GM19468 (cell line): ENCODE data around the gene GSTT2.
"Not testable (repeated sequence)": the region's sequence is repeated elsewhere in the genome, so short reads cannot be mapped to it uniquely, and the experiment has no call there.

Source experiments
- ATAC-seq: cut with Tn5 transposase; IDR thresholded peaks from one replicate; pipeline ENCODE4 v1.9.1; 2021; ENCODE audit warnings: mild to moderate bottlenecking, moderate library complexity, moderate number of reproducible peaks; ENCODE audit not compliant: unreplicated experiment; ENCODE audit errors: extremely low read depth

Gene GSTT2

GRCh38 chr22:23979557-23980240 lies at the start of gene GSTT2:
Gene GSTT2 (plus strand): TSS chr22:23980134.
- ATAC-seq: not testable (repeated sequence)

- no peak for ATAC-seq
Observed at GRCh38 chr22:23938328-23939016, 41.5 kb upstream of the GSTT2 start.

- ATAC-seq: no peak
Observed at GRCh38 chr22:23939017-23939357, 40.9 kb upstream of the GSTT2 start.

GRCh38 chr22:23940166-23940565 lies 39.8 kb upstream of the GSTT2 start:
- not testable (repeated sequence) for ATAC-seq

GRCh38 chr22:23947391-23947790 lies 32.5 kb upstream of the GSTT2 start:
- not testable (repeated sequence) for ATAC-seq

- not testable (repeated sequence) for ATAC-seq
Observed at GRCh38 chr22:23949764-23950163, 30.2 kb upstream of the GSTT2 start.

- not testable (repeated sequence) for ATAC-seq
Observed at GRCh38 chr22:23951383-23951782, 28.6 kb upstream of the GSTT2 start.

- not testable (repeated sequence) for ATAC-seq
Observed at GRCh38 chr22:23952794-23953405, 27.0 kb upstream of the GSTT2 start.

- ATAC-seq: not testable (repeated sequence)
Observed at GRCh38 chr22:23953485-23953884, 26.4 kb upstream of the GSTT2 start.

GRCh38 chr22:23954193-23954990 lies 25.5 kb upstream of the GSTT2 start:
- ATAC-seq: not testable (repeated sequence)

- not testable (repeated sequence) for ATAC-seq
Observed at GRCh38 chr22:23954991-23955305, 25.0 kb upstream of the GSTT2 start.

- not testable (repeated sequence) for ATAC-seq
Observed at GRCh38 chr22:23955886-23956285, 24.0 kb upstream of the GSTT2 start.

- not testable (repeated sequence) for ATAC-seq
Observed at GRCh38 chr22:23956301-23956900, 23.5 kb upstream of the GSTT2 start.

- ATAC-seq: not testable (repeated sequence)
Observed at GRCh38 chr22:23961084-23961771, 18.7 kb upstream of the GSTT2 start, which contains the start of gene GSTT2B. Gene GSTT2B (minus strand): TSS chr22:23961195. CDS start chr22:23961131, 64 bp downstream.

GRCh38 chr22:23966094-23966493 lies 13.8 kb upstream of the GSTT2 start:
- not testable (repeated sequence) for ATAC-seq

- ATAC-seq: peak; percentile 84
Observed at GRCh38 chr22:23966568-23966967, 13.4 kb upstream of the GSTT2 start, which contains the start of gene DDTL. Gene DDTL (plus strand): TSS chr22:23966888. CDS start chr22:23966915, 27 bp downstream.

- ATAC-seq: no peak
Observed at GRCh38 chr22:23969071-23969470, 10.9 kb upstream of the GSTT2 start.

- ATAC-seq: no peak
Observed at GRCh38 chr22:23970201-23970641, 9.7 kb upstream of the GSTT2 start.

GRCh38 chr22:23970816-23971486 lies 9.0 kb upstream of the GSTT2 start:
- no peak for ATAC-seq
